HepG2 (cell line): ENCODE data around the gene TANC1. TPM values are rescaled to one million over a fixed set of nuclear protein-coding genes. Genes with fewer than 3 reads are reported as not detected.

Source experiments
- ATAC-seq: fragments of 200-7000 bp; cut with Tn5 transposase; 3 replicates; pipeline ENCODE4 v1.9.1; 2020; ENCODE audit warnings: mild to moderate bottlenecking, moderate library complexity
- BruUV-seq: library from RNA; stranded (reverse); fragments of 400-500 nt; replicated peaks from 2 replicates; lab custom pipeline; 2021; lab: Mats Ljungman, UMichigan
- CTCF ChIA-PET: fragments of 300-600 bp; formaldehyde crosslinking; extraction: SDS; loops from one replicate; lab custom pipeline; 2021; ENCODE audit warnings: low total read pairs, inconsistent platforms, low intra/inter-chr PET ratio; lab: Yijun Ruan, JAX
- POLR2A ChIA-PET: fragments of 350-600 bp; sonication (Branson Sonifier 250); formaldehyde crosslinking; loops from one replicate; lab custom pipeline; 2020; ENCODE audit warnings: antibody characterized with exemption, inconsistent platforms; lab: Yijun Ruan, JAX
- DNase-seq: peaks from one replicate; pipeline ENCODE4 v3.0.0-alpha.2; 2015; ENCODE audit warnings: low spot score
- FAIRE-seq: peaks from 3 replicates; lab custom pipeline; 2011; peaks lifted over from hg19 to GRCh38; lab: Jason Lieb, UNC
- H2AFZ ChIP-seq: one replicate; pipeline ENCODE4 v1.6.1; 2011; ENCODE audit warnings: low read length, inconsistent platforms
- H3K27ac ChIP-seq: fragments of 300-600 bp; 3 replicates; pipeline ENCODE4 v1.8.0; 2011; ENCODE audit warnings: mixed run types, mild to moderate bottlenecking, mixed read lengths, low read length, inconsistent platforms; ENCODE audit not compliant: insufficient read depth; ENCODE audit errors: extremely low read length
- H3K27me3 ChIP-seq, 2 experiments: fragments of 200-600 bp in 1 of 2; 2 replicates in 1 of 2; 3 replicates in 1 of 2; pipeline versions ENCODE4 v1.6.0 to v1.8.0; 2011; ENCODE audit warnings: low read length in 2 of 2, mild to moderate bottlenecking in 2 of 2, moderate library complexity in 2 of 2, inconsistent platforms in 1 of 2; ENCODE audit not compliant: insufficient read depth in 2 of 2, control insufficient read depth in 1 of 2
- H3K36me3 ChIP-seq, 2 experiments: fragments of 200-600 bp in 1 of 2; replicated peaks in 1 of 2; 2 replicates in 1 of 2; 3 replicates in 1 of 2; pipeline versions ENCODE4 v1.5.1 to v1.8.0; 2011; ENCODE audit warnings: low read length in 2 of 2, inconsistent platforms in 1 of 2; ENCODE audit not compliant: insufficient read depth in 2 of 2, control insufficient read depth in 1 of 2
- H3K4me1 ChIP-seq: 2 replicates; pipeline ENCODE4 v1.5.1; 2012; ENCODE audit warnings: low read length, inconsistent platforms; ENCODE audit not compliant: insufficient read depth
- H3K4me2 ChIP-seq: 2 replicates; pipeline ENCODE4 v1.6.0; 2011; ENCODE audit warnings: low read depth, low read length, inconsistent platforms
- H3K4me3 ChIP-seq, 3 experiments: fragments of 200-600 bp in 1 of 3; sonication (generic), shearing (Covaris generic) in 1 of 3; replicated peaks in 1 of 3; 2 replicates each; pipeline ENCODE4 v1.5.1; 2011 to 2016; ENCODE audit warnings: low read length in 3 of 3, inconsistent platforms in 2 of 3, low read depth in 2 of 3, mild to moderate bottlenecking in 2 of 3, control low read depth in 1 of 3, mixed read lengths in 1 of 3; ENCODE audit not compliant: insufficient read depth in 1 of 3
- H3K79me2 ChIP-seq: one replicate; pipeline ENCODE4 v1.6.1; 2011; ENCODE audit warnings: low read length, inconsistent platforms; ENCODE audit not compliant: insufficient read depth
- H3K9ac ChIP-seq: 2 replicates; pipeline ENCODE4 v1.6.0; 2011; ENCODE audit warnings: mild to moderate bottlenecking, low read depth, low read length, inconsistent platforms; ENCODE audit not compliant: insufficient read depth
- H3K9me3 ChIP-seq: 2 replicates; pipeline ENCODE4 v1.5.1; 2012; ENCODE audit warnings: mild to moderate bottlenecking, low read length
- H4K20me1 ChIP-seq: 2 replicates; pipeline ENCODE4 v1.6.0; 2011; ENCODE audit warnings: inconsistent platforms, mild to moderate bottlenecking, low read length, moderate library complexity; ENCODE audit not compliant: insufficient read depth
- HDAC6 ChIP-seq: fragments of 200-600 bp; sonication (generic); IDR thresholded peaks from 2 replicates; pipeline ENCODE4 v1.7.0; 2017; ENCODE audit warnings: mild to moderate bottlenecking, antibody characterized with exemption, low read length, low read depth
- NBN ChIP-seq: fragments of 450-650 bp; conservative IDR thresholded peaks from 2 replicates; pipeline ENCODE4 v1.6.1; 2017
- NR2F2 ChIP-seq: IDR thresholded peaks from 2 replicates; pipeline ENCODE4 v1.6.1; 2012; ENCODE audit warnings: low read depth, inconsistent platforms, borderline replicate concordance
- TEAD2 ChIP-seq: sonication (generic); formaldehyde crosslinking; IDR thresholded peaks from 2 replicates; pipeline ENCODE4 v1.9.0; 2021; ENCODE audit warnings: missing genetic modification reagents
- YEATS2 ChIP-seq: sonication (generic); formaldehyde crosslinking; IDR thresholded peaks from 2 replicates; pipeline ENCODE4 v1.4.0; 2020; ENCODE audit warnings: missing genetic modification reagents, borderline replicate concordance
- ZNF350 ChIP-seq: sonication (generic); formaldehyde crosslinking; IDR thresholded peaks from 2 replicates; pipeline ENCODE4 v1.4.0; 2020; ENCODE audit warnings: mild to moderate bottlenecking, low read depth, missing genetic modification reagents, borderline replicate concordance
- ZNF672 ChIP-seq: sonication (generic); formaldehyde crosslinking; IDR thresholded peaks from 2 replicates; pipeline ENCODE4 v1.8.1; 2022; ENCODE audit warnings: missing genetic modification reagents
- ZNF749 ChIP-seq: sonication (generic); formaldehyde crosslinking; IDR thresholded peaks from 2 replicates; pipeline ENCODE4 v1.8.0; 2022; ENCODE audit warnings: mild to moderate bottlenecking, missing genetic modification reagents, moderate library complexity, borderline replicate concordance
- WGBS: methylation state at CpG from one replicate; pipeline ENCODE4 v1.1.6; 2017; ENCODE audit warnings: low lambda C conversion rate; 5-methylcytosine and 5-hydroxymethylcytosine counted together
- in situ Hi-C: cut with HindIII; loops from 2 replicates; pipeline ENCODE4 v1.10.0; 2017; ENCODE audit warnings: low pct_unique_long_range_greater_than_20kb; ENCODE audit not compliant: extremely low pct_ligation_motif_present
- intact Hi-C: fragments of 100-400 bp; cut with micrococcal nuclease; formaldehyde crosslinking; loops from one replicate; pipeline ENCODE4 v1.10.0; 2022; ENCODE audit not compliant: unreplicated experiment
- polyA plus RNA-seq, 8 experiments: library from polyadenylated mRNA; depleted of rRNA in 3 of 8; stranded (reverse) in 7 of 8; unstranded in 1 of 8; fragments of >200 nt; fragmentation: Illumina TruSeq in 4 of 8; extraction: Trizol in 4 of 8; gene quantifications; 2 replicates each; pipeline versions ENCODE4 v1.2.1 to v1.2.3, GENCODE V29; 2011 to 2016; ENCODE audit warnings: low read depth in 4 of 8, missing spikeins in 1 of 8, mixed read lengths in 1 of 8; ENCODE audit not compliant: insufficient read depth in 1 of 8
- total RNA-seq, 5 experiments: library from RNA; depleted of rRNA; stranded (reverse); fragments of >200 nt; fragmentation: Illumina TruSeq; extraction: Trizol; gene quantifications; 2 replicates each; pipeline ENCODE4 v1.2.3, GENCODE V29; 2016; ENCODE audit warnings: low read depth in 1 of 5
- TF ChIP-seq, protein P1 (sequence below): sonication (generic); formaldehyde crosslinking; IDR thresholded peaks from 2 replicates; pipeline ENCODE4 v1.4.0; 2020; ENCODE audit warnings: missing genetic modification reagents
- TF ChIP-seq, protein P2 (sequence below): sonication (generic); formaldehyde crosslinking; IDR thresholded peaks from 2 replicates; pipeline ENCODE4 v1.4.0; 2020; ENCODE audit warnings: low read depth, mild to moderate bottlenecking, missing genetic modification reagents

Gene TANC1
- total and polyA plus RNA-seq, 2 of the 13 experiments (the other 11 are each of a cell fraction or from before 2014, with no cell fraction given) = 2.3 to 5.6 TPM

DNA sequence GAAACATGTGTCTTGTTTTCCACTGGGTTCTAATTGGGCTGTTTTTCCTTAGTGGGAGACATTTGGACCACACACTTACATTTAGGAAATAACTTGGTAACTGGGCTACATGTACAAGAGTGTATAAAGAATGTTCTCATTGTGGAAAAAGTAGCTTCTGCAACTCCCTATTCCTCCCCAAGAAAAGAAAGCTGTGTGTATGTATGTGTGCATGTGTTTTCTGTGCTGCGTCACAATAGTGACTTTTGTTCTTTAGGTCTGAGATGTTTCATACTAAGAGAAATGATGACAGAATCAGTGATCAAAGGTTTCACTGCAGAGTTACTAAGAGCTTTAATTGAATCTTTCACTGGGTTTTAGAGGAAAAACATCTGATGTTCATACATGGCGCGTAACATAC is 82.7 kb downstream of the TANC1 start:
- no peak overlapping the region for H3K4me2 ChIP-seq
- H3K4me1 ChIP-seq = no peaks in the 10 kb centered on the region
- POLR2A ChIA-PET = no interaction called here
- no peaks in the 10 kb centered on the region for H3K79me2 ChIP-seq
- ATAC-seq (no peak), DNase-seq (no peak), FAIRE-seq (no peak)
- TF ChIP-seq ZNF672 (CRISPR knock-in tag) = no peak
- TF ChIP-seq, protein P1, sequence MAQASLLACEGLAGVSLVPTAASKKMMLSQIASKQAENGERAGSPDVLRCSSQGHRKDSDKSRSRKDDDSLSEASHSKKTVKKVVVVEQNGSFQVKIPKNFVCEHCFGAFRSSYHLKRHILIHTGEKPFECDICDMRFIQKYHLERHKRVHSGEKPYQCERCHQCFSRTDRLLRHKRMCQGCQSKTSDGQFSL = no peak
- TF ChIP-seq, protein P2, sequence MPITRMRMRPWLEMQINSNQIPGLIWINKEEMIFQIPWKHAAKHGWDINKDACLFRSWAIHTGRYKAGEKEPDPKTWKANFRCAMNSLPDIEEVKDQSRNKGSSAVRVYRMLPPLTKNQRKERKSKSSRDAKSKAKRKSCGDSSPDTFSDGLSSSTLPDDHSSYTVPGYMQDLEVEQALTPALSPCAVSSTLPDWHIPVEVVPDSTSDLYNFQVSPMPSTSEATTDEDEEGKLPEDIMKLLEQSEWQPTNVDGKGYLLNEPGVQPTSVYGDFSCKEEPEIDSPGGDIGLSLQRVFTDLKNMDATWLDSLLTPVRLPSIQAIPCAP (CRISPR knock-in tag) = no peak
- TF ChIP-seq YEATS2 (CRISPR knock-in tag) = no peak
- TF ChIP-seq ZNF749 (CRISPR knock-in tag) = no peak
- no peak for TF ChIP-seq HDAC6
- TF ChIP-seq ZNF350 (CRISPR knock-in tag) = no peak
- TF ChIP-seq NBN = no peak
- TF ChIP-seq TEAD2 (CRISPR knock-in tag) = no peak
- no peak for TF ChIP-seq NR2F2
- CTCF ChIA-PET = no interaction called here
- no peak overlapping the region for H3K27ac ChIP-seq
- no peak overlapping the region for H3K4me3 ChIP-seq
- no peak overlapping the region for H3K9ac ChIP-seq
- intact Hi-C loops (no loop called here), in situ Hi-C loops (no loop called here)
- H4K20me1 ChIP-seq = no peaks in the 10 kb centered on the region
- no peaks in the 10 kb centered on the region for H3K9me3 ChIP-seq
- H2AFZ ChIP-seq = no peak overlapping the region
- 96% methylated on average over 3 of the region's 3 CpGs for WGBS
- no TSS peak for BruUV-seq
- no peaks in the 10 kb centered on the region for H3K27me3 ChIP-seq
- no peaks in the 10 kb centered on the region for H3K36me3 ChIP-seq
